Trophoblast cell (in vitro differentiated cells and primary cell): ENCODE results near the gene RPL29.

ENCODE experiments used
- DNase-seq, 2 donors: peaks; one replicate each; pipeline ENCODE4 v3.0.0-alpha.2; 2016
- H2AFZ ChIP-seq: 2 replicates; pipeline ENCODE4 v1.6.1; 2013; ENCODE audit warnings: low read length, moderate library complexity, mild to moderate bottlenecking; ENCODE audit not compliant: insufficient read depth, poor library complexity
- H2AK5ac ChIP-seq: 2 replicates; pipeline ENCODE4 v1.6.1; 2013; ENCODE audit warnings: mild to moderate bottlenecking, low read length
- H2BK120ac ChIP-seq: 2 replicates; pipeline ENCODE4 v1.6.1; 2013; ENCODE audit warnings: low read length, mild to moderate bottlenecking, moderate library complexity; ENCODE audit not compliant: insufficient read depth, poor library complexity
- H2BK12ac ChIP-seq: 2 replicates; pipeline ENCODE4 v1.6.1; 2013; ENCODE audit warnings: mild to moderate bottlenecking, low read length, moderate library complexity
- H2BK5ac ChIP-seq: 2 replicates; pipeline ENCODE4 v1.6.1; 2013; ENCODE audit warnings: low read length, low read depth, moderate library complexity, mild to moderate bottlenecking; ENCODE audit not compliant: poor library complexity
- H3K14ac ChIP-seq: 2 replicates; pipeline ENCODE4 v1.6.1; 2013; ENCODE audit warnings: mild to moderate bottlenecking, low read length
- H3K18ac ChIP-seq: 2 replicates; pipeline ENCODE4 v1.6.1; 2013; ENCODE audit warnings: mild to moderate bottlenecking, low read length
- H3K23ac ChIP-seq: 2 replicates; pipeline ENCODE4 v1.6.1; 2013; ENCODE audit warnings: low read length
- H3K27ac ChIP-seq: 2 replicates; pipeline ENCODE4 v1.5.1; 2013; ENCODE audit warnings: low read depth, mild to moderate bottlenecking, inconsistent platforms, low read length, moderate library complexity
- H3K27me3 ChIP-seq: 2 replicates; pipeline ENCODE4 v1.6.1; 2013; ENCODE audit warnings: inconsistent platforms, mild to moderate bottlenecking, low read length, moderate library complexity; ENCODE audit not compliant: insufficient read depth
- H3K36me3 ChIP-seq, 2 experiments: 1 replicate in 1 of 2; 2 replicates in 1 of 2; pipeline ENCODE4 v1.6.1; 2013; ENCODE audit warnings: low read length in 2 of 2, mild to moderate bottlenecking in 2 of 2, moderate library complexity in 1 of 2; ENCODE audit not compliant: insufficient read depth in 2 of 2, control insufficient read depth in 1 of 2
- H3K4ac ChIP-seq: 2 replicates; pipeline ENCODE4 v1.6.1; 2013; ENCODE audit warnings: low read depth, mild to moderate bottlenecking, low read length, moderate library complexity
- H3K4me1 ChIP-seq, 2 experiments: 1 replicate in 1 of 2; 2 replicates in 1 of 2; pipeline ENCODE4 v1.6.1; 2013; ENCODE audit warnings: low read length in 2 of 2, mild to moderate bottlenecking in 2 of 2, moderate library complexity in 1 of 2; ENCODE audit not compliant: insufficient read depth in 2 of 2, control insufficient read depth in 1 of 2
- H3K4me2 ChIP-seq: 2 replicates; pipeline ENCODE4 v1.6.1; 2013; ENCODE audit warnings: inconsistent platforms, mild to moderate bottlenecking, low read length, moderate library complexity
- H3K4me3 ChIP-seq: 2 replicates; pipeline ENCODE4 v1.5.1; 2013; ENCODE audit warnings: mild to moderate bottlenecking, low read depth, low read length, inconsistent platforms
- H3K79me1 ChIP-seq: one replicate; pipeline ENCODE4 v1.6.1; 2013; ENCODE audit warnings: low read length
- H3K79me2 ChIP-seq: 2 replicates; pipeline ENCODE4 v1.6.1; 2013; ENCODE audit warnings: low read length, mild to moderate bottlenecking; ENCODE audit not compliant: control insufficient read depth, insufficient read depth, poor library complexity
- H3K9ac ChIP-seq: 2 replicates; pipeline ENCODE4 v1.6.1; 2013; ENCODE audit warnings: mild to moderate bottlenecking, low read length
- H3K9me3 ChIP-seq: 2 replicates; pipeline ENCODE4 v1.6.1; 2013; ENCODE audit warnings: low read depth, mild to moderate bottlenecking, control low read depth, inconsistent platforms, low read length; ENCODE audit not compliant: insufficient read depth
- H4K12ac ChIP-seq: 2 replicates; pipeline ENCODE4 v1.6.1; 2013; ENCODE audit warnings: low read depth, mild to moderate bottlenecking, low read length, moderate library complexity
- H4K8ac ChIP-seq: 2 replicates; pipeline ENCODE4 v1.6.1; 2013; ENCODE audit warnings: low read depth, mild to moderate bottlenecking, low read length, moderate library complexity
- H4K91ac ChIP-seq: one replicate; pipeline ENCODE4 v1.6.1; 2013; ENCODE audit warnings: low read depth, mild to moderate bottlenecking, low read length, moderate library complexity
- WGBS: extraction: QIAGEN DNeasy Blood & Tissue Kit; methylation state at CpG from one replicate; pipeline ENCODE4 v1.1.7; 2013; ENCODE audit warnings: missing lambda C conversion rate; ENCODE audit not compliant: insufficient read length, insufficient coverage; ENCODE audit errors: extremely low coverage; 5-methylcytosine and 5-hydroxymethylcytosine counted together

Gene RPL29

GRCh38 chr3:51970606-51971300 lies 24.9 kb downstream of the RPL29 start:
- no peak overlapping the region for H3K4me3 ChIP-seq
- no peaks in the 10 kb centered on the region for H3K9me3 ChIP-seq
- no peaks in the 10 kb centered on the region for H3K36me3 ChIP-seq
- WGBS: no CpG with 5 or more reads among the region's 6 CpGs
- no peak overlapping the region for H2BK120ac ChIP-seq
- peaks cover 27% of the 10 kb centered on the region for H3K79me1 ChIP-seq
- no peak overlapping the region for H4K8ac ChIP-seq
- no peaks in the 10 kb centered on the region for H3K27me3 ChIP-seq
- H3K4me1 ChIP-seq: peaks cover 27 to 40% of the 10 kb centered on the region in 2 experiments
- no peak overlapping the region for H3K23ac ChIP-seq
- H3K9ac ChIP-seq: no peak overlapping the region
- no peak overlapping the region for H3K14ac ChIP-seq
- no peak overlapping the region for H2AK5ac ChIP-seq
- no peak overlapping the region for H3K27ac ChIP-seq
- H3K4ac ChIP-seq: no peak overlapping the region
- H4K91ac ChIP-seq: no peak overlapping the region
- peaks cover 14% of the 10 kb centered on the region for H3K79me2 ChIP-seq
- no peak for DNase-seq
- H2AFZ ChIP-seq: no peak overlapping the region
- H4K12ac ChIP-seq: no peak overlapping the region
- H2BK12ac ChIP-seq: no peak overlapping the region
- no peak overlapping the region for H3K18ac ChIP-seq
- no peak overlapping the region for H2BK5ac ChIP-seq
- H3K4me2 ChIP-seq: no peak overlapping the region

- no peak overlapping the region for H2BK5ac ChIP-seq
- H3K27ac ChIP-seq: no peak overlapping the region
- H3K27me3 ChIP-seq: no peaks in the 10 kb centered on the region
- no peaks in the 10 kb centered on the region for H3K36me3 ChIP-seq
- H4K12ac ChIP-seq: no peak overlapping the region
- H3K14ac ChIP-seq: no peak overlapping the region
- H3K4ac ChIP-seq: no peak overlapping the region
- H3K4me3 ChIP-seq: no peak overlapping the region
- H4K8ac ChIP-seq: no peak overlapping the region
- no peak overlapping the region for H2BK12ac ChIP-seq
- H3K4me1 ChIP-seq: peaks cover 25 to 34% of the 10 kb centered on the region in 2 experiments
- H3K4me2 ChIP-seq: no peak overlapping the region
- no CpG with 5 or more reads among the region's 4 CpGs for WGBS
- H2AFZ ChIP-seq: no peak overlapping the region
- H3K79me2 ChIP-seq: peaks cover 12% of the 10 kb centered on the region
- no peak overlapping the region for H2AK5ac ChIP-seq
- no peak overlapping the region for H3K9ac ChIP-seq
- H3K18ac ChIP-seq: no peak overlapping the region
- no peak overlapping the region for H4K91ac ChIP-seq
- H2BK120ac ChIP-seq: no peak overlapping the region
- H3K23ac ChIP-seq: no peak overlapping the region
- DNase-seq: no peak
- no peaks in the 10 kb centered on the region for H3K9me3 ChIP-seq
- H3K79me1 ChIP-seq: peaks cover 22% of the 10 kb centered on the region
These were observed 25.9 kb downstream of the RPL29 start for GRCh38 chr3:51969841-51970240.

GRCh38 chr3:51968883-51969678 lies 26.6 kb downstream of the RPL29 start:
- Histone ChIP-seq H2BK12ac (no peak overlapping the region), H2BK5ac (no peak overlapping the region), H3K4me2 (no peak overlapping the region), H2AFZ (no peak overlapping the region), H3K4me1 (peaks cover 17 to 27% of the 10 kb centered on the region in 2 experiments), H3K36me3 (no peaks in the 10 kb centered on the region), H3K27me3 (no peaks in the 10 kb centered on the region), H2AK5ac (no peak overlapping the region), H4K12ac (no peak overlapping the region), H2BK120ac (no peak overlapping the region), H3K4ac (no peak overlapping the region), H3K79me2 (peaks cover 12% of the 10 kb centered on the region), H3K9me3 (no peaks in the 10 kb centered on the region), H4K91ac (no peak overlapping the region), H3K79me1 (peaks cover 17% of the 10 kb centered on the region), H3K23ac (no peak overlapping the region), H3K27ac (no peak overlapping the region), H3K9ac (no peak overlapping the region), H3K4me3 (no peak overlapping the region), H3K18ac (no peak overlapping the region), H4K8ac (no peak overlapping the region), H3K14ac (no peak overlapping the region)
- DNase-seq: no peak
- no CpG with 5 or more reads among the region's 6 CpGs for WGBS

- H3K14ac ChIP-seq: peak overlapping the region; percentile 100
- H3K18ac ChIP-seq: peak overlapping the region; percentile 99
- peak overlapping the region; percentile 85 for H3K4me2 ChIP-seq
- H3K79me2 ChIP-seq: peaks cover 10% of the 10 kb centered on the region
- H2BK120ac ChIP-seq: peak overlapping the region; percentile 98
- H2BK12ac ChIP-seq: peak overlapping the region; percentile 80
- WGBS: no CpG with 5 or more reads among the region's 11 CpGs
- H2AK5ac ChIP-seq: peak overlapping the region; percentile 94
- no peaks in the 10 kb centered on the region for H3K27me3 ChIP-seq
- no peak for DNase-seq
- H3K23ac ChIP-seq: no peak overlapping the region
- peak overlapping the region; percentile 80 for H3K27ac ChIP-seq
- peaks cover 13% of the 10 kb centered on the region for H3K79me1 ChIP-seq
- H4K91ac ChIP-seq: peak overlapping the region; percentile 98
- H3K9ac ChIP-seq: peak overlapping the region; percentile 75
- peak overlapping the region; percentile 92 for H2BK5ac ChIP-seq
- H3K36me3 ChIP-seq: no peaks in the 10 kb centered on the region
- peak overlapping the region; percentile 75 for H3K4me3 ChIP-seq
- peaks cover 13 to 23% of the 10 kb centered on the region in 2 experiments for H3K4me1 ChIP-seq
- H3K4ac ChIP-seq: peak overlapping the region; percentile 87
- peak overlapping the region; percentile 98 for H4K8ac ChIP-seq
- H2AFZ ChIP-seq: peak overlapping the region; percentile 93
- no peaks in the 10 kb centered on the region for H3K9me3 ChIP-seq
- H4K12ac ChIP-seq: peak overlapping the region; percentile 98
These were observed 27.4 kb downstream of the RPL29 start for GRCh38 chr3:51968170-51968775.
